Natural killer cell (primary cell): ENCODE results near the gene ERBB4. TPM values are rescaled to one million over a fixed set of nuclear protein-coding genes. Genes with fewer than 3 reads are reported as not detected.

Experiments used
- ATAC-seq, 3 donors: fragments of 150-1000 bp in 2 of 3; fragments of 200-7000 bp in 1 of 3; cut with Tn5 transposase; 1 replicate in 1 of 3; 2 replicates in 2 of 3; pipeline ENCODE4 v1.10.0; 2021; ENCODE audit warnings: mild to moderate bottlenecking in 2 of 3, moderate library complexity in 2 of 3
- DNase-seq, 2 donors: peaks; one replicate each; pipeline versions ENCODE4 v3.0.0 to v3.0.0-alpha.2; 2013 to 2021; ENCODE audit warnings: mixed read lengths in 1 of 2
- H3K27ac ChIP-seq: one replicate; pipeline ENCODE4 v1.5.1; 2013; ENCODE audit warnings: mild to moderate bottlenecking, low read length
- H3K27me3 ChIP-seq: one replicate; pipeline ENCODE4 v1.6.1; 2013; ENCODE audit warnings: low read length; ENCODE audit not compliant: control insufficient read depth, insufficient read depth
- H3K36me3 ChIP-seq: one replicate; pipeline ENCODE4 v1.6.1; 2013; ENCODE audit warnings: low read length; ENCODE audit not compliant: control insufficient read depth, insufficient read depth
- H3K4me1 ChIP-seq: one replicate; pipeline ENCODE4 v1.6.1; 2013; ENCODE audit warnings: low read length; ENCODE audit not compliant: control insufficient read depth, insufficient read depth
- H3K4me3 ChIP-seq: one replicate; pipeline ENCODE4 v1.5.1; 2013; ENCODE audit warnings: low read length
- H3K9me3 ChIP-seq: one replicate; pipeline ENCODE4 v1.6.1; 2013; ENCODE audit warnings: low read length; ENCODE audit not compliant: control insufficient read depth, insufficient read depth
- H3K27ac Mint-ChIP-seq, 2 donors: one replicate each; pipeline ENCODE4 v1.8.0; 2022; ENCODE audit warnings: mild to moderate bottlenecking in 2 of 2, mixed read lengths in 2 of 2, moderate library complexity in 1 of 2
- H3K27me3 Mint-ChIP-seq, 2 donors: one replicate each; pipeline ENCODE4 v1.8.0; 2022; ENCODE audit warnings: low read depth in 2 of 2, mixed read lengths in 2 of 2
- H3K36me3 Mint-ChIP-seq: one replicate; pipeline ENCODE4 v1.8.0; 2022; ENCODE audit warnings: mixed read lengths
- H3K4me1 Mint-ChIP-seq, 2 donors: one replicate each; pipeline ENCODE4 v1.8.0; 2022; ENCODE audit warnings: mixed read lengths in 2 of 2
- H3K4me3 Mint-ChIP-seq: one replicate; pipeline ENCODE4 v1.8.0; 2022; ENCODE audit warnings: mild to moderate bottlenecking, moderate library complexity, mixed read lengths
- H3K9me3 Mint-ChIP-seq, 2 donors: one replicate each; pipeline ENCODE4 v1.8.0; 2022; ENCODE audit warnings: mixed read lengths in 2 of 2
- CTCF ChIP-seq: fragments of 200-600 bp; IDR thresholded peaks from one replicate; pipeline ENCODE4 v1.8.0; 2022; ENCODE audit warnings: antibody characterized with exemption
- WGBS: methylation state at CpG from one replicate; pipeline ENCODE4 v1.1.7; 2013; ENCODE audit warnings: missing lambda C conversion rate; ENCODE audit not compliant: insufficient coverage; 5-methylcytosine and 5-hydroxymethylcytosine counted together
- intact Hi-C: fragments of 100-400 bp; cut with micrococcal nuclease; formaldehyde crosslinking; loops from one replicate; pipeline ENCODE4 v1.14.2; 2022
- total RNA-seq, 4 donors: library from RNA; stranded (reverse); fragments of 120-200 nt in 1 of 4; gene quantifications; one replicate each; pipeline versions ENCODE4 v1.2.3 to v1.2.4, GENCODE V29; 2013 to 2022

ERBB4 gene
- total RNA-seq, 3 donors from 2014 or later (not counting 1 experiment from before 2014, with no cell fraction given): 0.08 TPM; not detected in 2

GRCh38 chr2:212328712-212329496 is 209.7 kb downstream of the ERBB4 start:
- Histone ChIP-seq H3K4me3 (no peak overlapping the region), H3K27ac (no peak overlapping the region), H3K4me1 (no peaks in the 10 kb centered on the region), H3K9me3 (no peaks in the 10 kb centered on the region), H3K27me3 (no peaks in the 10 kb centered on the region), H3K36me3 (no peaks in the 10 kb centered on the region)
- no peak for TF ChIP-seq CTCF
- DNase-seq (no peak), ATAC-seq (no peak)
- intact Hi-C loops: loop anchor here (1.0 kb wide), 1 partner anchor 11 kb away; no protein-coding TSS in a partner anchor
- no peak overlapping the region for H3K27ac Mint-ChIP-seq
- no peaks in the 10 kb centered on the region for H3K36me3 Mint-ChIP-seq
- no peaks in the 10 kb centered on the region for H3K9me3 Mint-ChIP-seq
- H3K4me1 Mint-ChIP-seq: no peaks in the 10 kb centered on the region
- no peaks in the 10 kb centered on the region for H3K27me3 Mint-ChIP-seq
- H3K4me3 Mint-ChIP-seq: no peak overlapping the region

GRCh38 chr2:212328136-212328535 is 210.5 kb downstream of the ERBB4 start:
- DNase-seq: no peak
- Mint-ChIP-seq H3K4me3 (no peak overlapping the region), H3K4me1 (no peaks in the 10 kb centered on the region), H3K36me3 (no peaks in the 10 kb centered on the region), H3K27me3 (no peaks in the 10 kb centered on the region), H3K27ac (no peak overlapping the region), H3K9me3 (no peaks in the 10 kb centered on the region)
- no peaks in the 10 kb centered on the region for H3K9me3 ChIP-seq
- H3K4me1 ChIP-seq: no peaks in the 10 kb centered on the region
- intact Hi-C loops: loop anchor here (1.0 kb wide), 1 partner anchor 10 kb away; no protein-coding TSS in a partner anchor
- no peaks in the 10 kb centered on the region for H3K27me3 ChIP-seq
- TF ChIP-seq CTCF: no peak
- WGBS: no CpG with 5 or more reads among the region's 2 CpGs
- no peak overlapping the region for H3K4me3 ChIP-seq
- no peak for ATAC-seq
- no peak overlapping the region for H3K27ac ChIP-seq
- no peaks in the 10 kb centered on the region for H3K36me3 ChIP-seq

- H3K36me3 ChIP-seq: no peaks in the 10 kb centered on the region
- no peak overlapping the region for H3K4me3 ChIP-seq
- Mint-ChIP-seq H3K9me3 (no peaks in the 10 kb centered on the region), H3K27ac (no peak overlapping the region), H3K27me3 (no peaks in the 10 kb centered on the region), H3K4me3 (no peak overlapping the region), H3K4me1 (no peaks in the 10 kb centered on the region), H3K36me3 (no peaks in the 10 kb centered on the region)
- WGBS: 73% methylated on average over 2 of the region's 4 CpGs
- H3K27me3 ChIP-seq: no peaks in the 10 kb centered on the region
- H3K9me3 ChIP-seq: no peaks in the 10 kb centered on the region
- DNase-seq (no peak), ATAC-seq (no peak)
- no peak for TF ChIP-seq CTCF
- H3K27ac ChIP-seq: no peak overlapping the region
- no peaks in the 10 kb centered on the region for H3K4me1 ChIP-seq
- intact Hi-C loops: no loop called here
Measured at GRCh38 chr2:212327171-212327809, 211.3 kb downstream of the ERBB4 start.
